Measurements from ENCODE around the gene MMD2. TPM values are rescaled to one million over a fixed set of nuclear protein-coding genes. Genes with fewer than 3 reads are reported as not detected.
"Not testable (repeated sequence)": the region's sequence is repeated elsewhere in the genome, so short reads cannot be mapped to it uniquely, and the experiment has no call there.

Gene MMD2
- polyA plus RNA-seq, 2 of the 4 experiments (the other 2 are of a cell fraction), result not detected

- H3K4me3 ChIP-seq, result no peak overlapping the region
- ATAC-seq (no peak), FAIRE-seq (no peak), DNase-seq (ENCODE audit: low read depth in 1 of 2, low spot score in 1 of 2) (no peak)
- no peak overlapping the region for H3K4me2 ChIP-seq
- WGBS (ENCODE audit: missing lambda C conversion rate), result 95% methylated on average over 6 of the region's 8 CpGs
- H3K4me1 ChIP-seq, result no peaks in the 10 kb centered on the region
- no peaks in the 10 kb centered on the region for H3K9me3 ChIP-seq
- CTCF ChIA-PET, result interaction anchor here (2.5 kb wide), 1 partner anchor 19 kb away, joined by 6 read pairs; no protein-coding TSS in a partner anchor
- POLR2A ChIA-PET, result no interaction called here
- H3K27ac ChIP-seq, result no peak overlapping the region
- TF ChIP-seq RAD21 (conservative IDR thresholded peaks at IDR 0.05 in 1 of 2, IDR thresholded peaks at IDR 0.05 in 1 of 2), result no peak
- no peak for TF ChIP-seq MAZ (IDR thresholded peaks at IDR 0.05; ENCODE audit: borderline replicate concordance, low read depth, low read length)
- TF ChIP-seq MYC (IDR thresholded peaks at IDR 0.05; ENCODE audit: borderline replicate concordance, low read length), result no peak
- no peak for TF ChIP-seq TFCP2L1 (CRISPR knock-in tag; IDR thresholded peaks at IDR 0.05)
- TF ChIP-seq CHD2 (IDR thresholded peaks at IDR 0.05; ENCODE audit: low read length, partially characterized antibody), result no peak
- no peak for TF ChIP-seq NPAS2 (CRISPR knock-in tag; IDR thresholded peaks at IDR 0.05; ENCODE audit: borderline replicate concordance)
- no peak for TF ChIP-seq FOSL2 (IDR thresholded peaks at IDR 0.05)
- no peak for TF ChIP-seq FOSL2 (CRISPR knock-in tag; IDR thresholded peaks at IDR 0.05)
- TF ChIP-seq NFE2L2 (conservative IDR thresholded peaks at IDR 0.05; ENCODE audit: low read length), result no peak
- TF ChIP-seq USF2 (IDR thresholded peaks at IDR 0.05), result no peak
- no peak for TF ChIP-seq RNF2 (IDR thresholded peaks at IDR 0.05; ENCODE audit: borderline replicate concordance, low read depth)
- no peak for TF ChIP-seq JUNB (IDR thresholded peaks at IDR 0.05)
- no peak for TF ChIP-seq POLR2AphosphoS2 (conservative IDR thresholded peaks at IDR 0.05; ENCODE audit: low read length)
- TF ChIP-seq ATOH8 (CRISPR knock-in tag; IDR thresholded peaks at IDR 0.05; ENCODE audit: low read depth), result no peak
- no peak for TF ChIP-seq HOXA7 (CRISPR knock-in tag; IDR thresholded peaks at IDR 0.05)
- TF ChIP-seq, protein P1, sequence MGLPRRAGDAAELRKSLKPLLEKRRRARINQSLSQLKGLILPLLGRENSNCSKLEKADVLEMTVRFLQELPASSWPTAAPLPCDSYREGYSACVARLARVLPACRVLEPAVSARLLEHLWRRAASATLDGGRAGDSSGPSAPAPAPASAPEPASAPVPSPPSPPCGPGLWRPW (IDR thresholded peaks at IDR 0.05), result no peak
- no peak for TF ChIP-seq HOXB5 (CRISPR knock-in tag; IDR thresholded peaks at IDR 0.05)
These were observed 34.5 kb upstream of the MMD2 start for GRCh38 chr7:4993471-4993870.

DNA sequence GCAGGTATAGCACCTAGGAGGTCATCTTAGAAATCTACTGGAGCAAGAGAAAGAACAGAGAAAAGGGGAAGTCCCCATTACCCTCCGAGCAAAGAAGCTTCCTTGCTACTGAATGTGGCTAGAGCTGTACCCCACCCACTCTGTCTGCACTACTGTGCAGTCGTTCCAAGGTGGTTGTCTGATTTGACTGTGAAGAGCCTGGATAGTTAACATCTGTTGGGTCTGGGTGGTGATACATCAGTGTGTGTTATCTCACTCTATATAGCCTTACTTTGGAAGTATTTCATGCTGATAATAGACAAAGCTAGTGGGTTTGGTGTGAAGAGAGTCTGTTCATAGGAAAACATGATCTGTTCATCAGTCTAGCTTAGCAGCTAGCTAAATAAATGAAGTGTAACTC lies 23.8 kb upstream of the MMD2 start:
- H3K9me3 ChIP-seq; POLR2A ChIA-PET; H3K4me2 ChIP-seq; ATAC-seq; H3K4me3 ChIP-seq; FAIRE-seq; H3K27ac ChIP-seq; H3K4me1 ChIP-seq; DNase-seq (ENCODE audit: low read depth in 1 of 2, low spot score in 1 of 2): not testable (repeated sequence)
- WGBS (ENCODE audit: missing lambda C conversion rate), result 90% methylated on average over 2 of the region's 2 CpGs
- CTCF ChIA-PET, result interaction anchor here (1.0 to 1.4 kb wide), 2 partner anchors 9 to 11 kb away, joined by 3 to 4 read pairs; no protein-coding TSS in a partner anchor

DNA sequence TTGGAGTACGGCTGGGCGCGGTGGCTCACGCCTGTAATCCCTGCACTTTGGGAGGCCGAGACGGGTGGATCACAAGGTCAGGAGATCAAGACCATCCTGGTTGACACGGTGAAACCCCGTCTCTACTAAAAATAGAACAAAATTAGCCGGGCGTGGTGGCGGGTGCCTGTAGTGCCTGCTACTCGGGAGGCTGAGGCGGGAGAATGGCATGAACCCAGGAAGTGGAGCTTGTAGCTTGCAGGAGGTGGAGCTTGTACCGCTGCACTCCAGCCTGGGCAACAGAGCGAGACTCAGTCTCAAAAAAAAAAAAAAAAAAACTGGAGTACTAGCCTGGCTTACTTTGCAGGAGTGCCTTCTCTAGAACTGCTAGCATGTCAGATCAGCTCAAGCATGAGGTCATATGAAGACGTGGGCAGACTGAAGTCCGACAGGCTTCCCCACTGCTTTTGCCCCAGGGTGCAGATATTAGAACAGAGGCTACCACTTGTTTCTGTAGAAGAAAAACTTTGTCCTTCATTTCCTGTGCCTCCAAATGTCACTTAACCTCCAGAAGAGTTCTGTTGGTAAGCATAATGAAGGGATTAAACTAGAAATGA lies 22.4 kb upstream of the MMD2 start:
- POLR2A ChIA-PET; DNase-seq (ENCODE audit: low read depth in 1 of 2, low spot score in 1 of 2); H3K4me2 ChIP-seq; FAIRE-seq; CTCF ChIA-PET; ATAC-seq; H3K27ac ChIP-seq; H3K4me3 ChIP-seq; H3K4me1 ChIP-seq; H3K9me3 ChIP-seq: not testable (repeated sequence)
- WGBS (ENCODE audit: missing lambda C conversion rate), result 96% methylated on average over 17 of the region's 17 CpGs

GRCh38 chr7:4975626-4976025 lies 16.6 kb upstream of the MMD2 start:
- ATAC-seq; DNase-seq (ENCODE audit: low read depth in 1 of 2, low spot score in 1 of 2); H3K9me3 ChIP-seq; H3K4me3 ChIP-seq; H3K4me1 ChIP-seq; FAIRE-seq; H3K27ac ChIP-seq; POLR2A ChIA-PET: not testable (repeated sequence)
- peak overlapping the region; percentile 77 for H3K4me2 ChIP-seq
- CTCF ChIA-PET, result interaction anchor here (1.0 kb wide), 1 partner anchor 24 kb away, joined by 3 read pairs; no protein-coding TSS in a partner anchor
- WGBS (ENCODE audit: missing lambda C conversion rate), result 95% methylated on average over 12 of the region's 13 CpGs

Data from A549 (cell line).